SKM-1 (cell line): Measurements from ENCODE around the gene MXD4.

Source experiments
- DNase-seq: peaks from one replicate; lab custom pipeline; 2025; ENCODE audit not compliant: unreplicated experiment; lab: John Stamatoyannopoulos, UW

MXD4 gene

GRCh38 chr4:2251795-2252529 is 9.9 kb downstream of the MXD4 start:
- DNase-seq: no peak

GRCh38 chr4:2251073-2251794 is 10.7 kb downstream of the MXD4 start:
- no peak for DNase-seq

GRCh38 chr4:2250357-2251072 is 11.4 kb downstream of the MXD4 start:
- no peak for DNase-seq

- DNase-seq: no peak
These were observed 12.2 kb downstream of the MXD4 start for GRCh38 chr4:2249526-2250356.

DNA sequence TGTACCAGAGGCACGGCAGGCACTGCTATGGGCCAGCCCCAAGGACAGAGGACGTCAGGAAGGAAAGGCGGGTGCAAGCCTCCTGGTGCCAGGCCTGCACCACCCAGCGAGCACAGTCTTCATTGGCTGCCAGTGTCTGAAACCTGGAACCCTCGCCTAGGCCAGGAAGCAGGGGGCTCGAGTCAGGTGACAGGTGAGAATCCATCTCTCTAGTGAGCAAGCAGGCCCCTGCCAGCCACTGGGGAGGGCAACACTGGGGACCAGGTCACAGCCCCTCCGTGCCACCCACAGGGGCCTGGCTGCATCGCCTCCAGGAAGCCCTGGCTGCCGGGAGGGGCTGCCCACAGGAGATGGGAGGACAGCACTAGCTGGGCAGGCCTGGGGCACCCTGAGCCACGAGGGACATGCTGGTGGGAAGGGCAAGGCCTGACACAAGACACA is 13.1 kb downstream of the MXD4 start:
- DNase-seq: no peak

DNA sequence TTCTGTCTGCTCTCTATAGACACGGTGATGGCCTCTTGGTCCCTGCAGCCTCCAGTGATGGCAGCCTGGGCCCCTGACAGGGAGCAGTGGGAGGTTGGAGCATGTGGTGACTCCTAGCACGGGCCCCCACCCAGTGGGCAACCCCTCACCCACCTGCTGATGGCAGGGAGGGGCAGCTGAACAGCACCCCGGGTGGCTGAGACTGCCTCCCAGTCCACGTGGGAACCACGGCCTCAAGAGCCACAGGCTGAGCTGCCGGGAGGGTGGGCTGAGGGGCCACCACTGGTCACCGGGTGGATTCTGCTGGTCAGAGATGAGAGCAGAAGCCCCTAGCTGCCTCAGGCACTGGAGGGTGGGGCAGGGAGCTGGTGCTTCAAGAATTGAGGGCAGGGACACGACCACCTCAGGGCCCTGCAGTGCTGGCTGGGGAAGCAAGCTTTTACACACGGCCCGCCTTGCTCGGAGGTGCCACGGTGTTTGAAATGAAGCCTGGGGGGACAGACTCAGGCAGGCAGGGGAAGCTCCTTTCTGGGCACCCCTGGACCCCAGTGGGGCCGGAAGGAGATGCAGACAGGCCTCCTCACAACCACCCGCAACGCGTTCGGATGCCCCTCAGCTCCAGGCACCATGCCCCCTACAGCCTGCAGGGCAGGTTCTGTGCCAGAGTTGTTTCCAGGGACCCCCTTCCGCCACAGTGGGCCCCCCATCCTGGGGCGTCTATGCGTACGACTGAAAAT is 13.7 kb downstream of the MXD4 start:
- no peak for DNase-seq

GRCh38 chr4:2247128-2248043 is 14.5 kb downstream of the MXD4 start:
- DNase-seq: no peak

GRCh38 chr4:2246384-2247127 is 15.4 kb downstream of the MXD4 start:
- DNase-seq: no peak

DNA sequence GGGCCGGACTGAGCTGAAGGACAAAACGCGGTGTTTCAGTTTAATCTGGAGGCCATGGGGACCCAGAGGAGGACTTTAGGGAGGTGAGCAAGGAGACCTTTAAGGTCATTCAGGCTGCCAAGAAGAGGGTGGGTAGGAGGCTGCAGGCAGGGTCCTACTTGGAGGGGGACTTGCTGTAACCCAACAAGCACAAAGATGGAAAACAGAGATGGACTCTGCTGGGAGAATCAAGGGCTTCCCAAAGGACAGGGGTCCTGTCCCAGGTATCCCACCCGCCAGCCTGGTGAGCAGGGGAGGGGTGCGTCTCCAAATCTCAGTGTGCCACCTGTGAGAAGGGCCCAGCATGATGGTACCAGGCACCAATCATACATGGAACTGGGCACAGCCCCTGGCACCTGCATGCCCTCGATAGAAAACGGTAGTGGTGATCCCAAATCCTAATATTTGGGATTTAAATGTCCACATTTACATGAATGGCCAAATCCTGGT is 16.1 kb downstream of the MXD4 start:
- no peak for DNase-seq

DNA sequence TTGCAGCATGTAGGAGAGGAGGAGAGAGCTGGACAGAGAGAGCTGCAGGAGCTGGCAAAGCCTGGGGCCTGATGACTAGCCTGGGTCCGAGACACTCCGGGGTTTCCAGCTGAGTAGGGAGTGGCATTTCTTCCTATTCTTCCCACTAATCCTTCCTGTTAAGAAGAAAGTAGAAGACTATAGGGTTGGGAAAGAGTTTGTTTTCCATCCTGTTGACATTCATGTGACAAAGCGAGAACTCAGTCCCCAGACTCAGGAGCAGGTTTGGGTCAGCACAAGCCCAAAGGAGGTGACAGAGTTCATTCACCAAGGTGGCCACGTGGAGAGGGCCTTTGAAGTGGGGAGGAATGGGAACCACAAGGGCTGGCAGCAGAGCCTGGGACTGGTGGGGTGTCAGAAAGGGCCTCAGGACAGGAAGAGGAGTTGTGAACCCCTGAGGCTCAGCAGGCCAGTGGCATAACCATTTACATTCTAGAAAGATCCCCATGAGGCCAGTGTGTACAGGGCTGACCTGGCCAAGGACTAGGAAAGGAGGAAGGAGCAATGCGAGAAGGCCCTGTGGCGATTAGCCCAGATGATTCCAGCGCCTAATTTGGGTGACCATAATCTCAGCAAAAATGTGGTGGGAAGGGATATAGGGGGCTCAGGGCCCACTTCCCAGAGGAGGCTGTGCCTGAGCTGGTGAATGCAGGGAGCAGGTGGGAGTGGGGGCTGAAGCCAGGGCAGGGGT is 16.7 kb downstream of the MXD4 start:
- DNase-seq: no peak

DNA sequence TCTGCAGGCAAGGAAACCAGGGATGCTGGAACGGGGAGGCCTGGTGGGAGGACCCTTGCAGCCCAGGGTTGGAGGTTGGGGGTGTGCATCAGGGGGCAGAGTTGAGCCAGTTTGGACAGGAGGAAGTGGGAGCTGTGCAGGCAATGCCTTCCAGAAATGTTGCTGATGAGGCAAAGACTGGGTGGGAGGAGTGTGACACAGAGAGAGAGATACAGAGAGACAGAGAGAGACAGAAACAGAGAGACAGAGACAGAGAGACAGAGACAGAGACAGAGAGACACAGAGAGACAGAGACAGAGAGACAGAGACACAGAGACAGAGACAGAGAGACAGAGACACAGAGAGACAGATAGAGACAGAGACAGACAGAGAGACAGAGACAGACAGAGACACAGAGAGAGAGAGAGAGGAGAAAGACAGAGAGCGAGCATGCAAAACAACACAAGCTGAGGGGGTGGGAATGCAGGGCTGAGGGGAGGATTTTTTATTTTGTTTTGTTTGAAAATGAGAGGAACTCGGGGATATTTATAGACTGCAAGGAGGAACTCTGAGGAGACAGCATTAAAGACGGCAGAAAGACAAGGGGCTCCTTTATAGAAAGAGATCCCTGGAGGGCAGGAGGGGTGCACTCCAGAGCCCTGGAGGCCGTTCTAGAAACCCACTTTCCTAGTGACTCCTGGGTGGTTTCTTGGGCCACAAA is 18.1 kb downstream of the MXD4 start:
- peak; percentile 89 for DNase-seq

GRCh38 chr4:2241410-2242353 is 20.2 kb downstream of the MXD4 start, which contains the start of the genes HAUS3 and POLN:
HAUS3 (minus strand) TSS chr4:2242121; CDS start chr4:2240946, 1,175 bp downstream.
POLN (minus strand) TSS chr4:2242121; CDS start chr4:2229231, 12,890 bp downstream.
- DNase-seq: peak; percentile 99

DNA sequence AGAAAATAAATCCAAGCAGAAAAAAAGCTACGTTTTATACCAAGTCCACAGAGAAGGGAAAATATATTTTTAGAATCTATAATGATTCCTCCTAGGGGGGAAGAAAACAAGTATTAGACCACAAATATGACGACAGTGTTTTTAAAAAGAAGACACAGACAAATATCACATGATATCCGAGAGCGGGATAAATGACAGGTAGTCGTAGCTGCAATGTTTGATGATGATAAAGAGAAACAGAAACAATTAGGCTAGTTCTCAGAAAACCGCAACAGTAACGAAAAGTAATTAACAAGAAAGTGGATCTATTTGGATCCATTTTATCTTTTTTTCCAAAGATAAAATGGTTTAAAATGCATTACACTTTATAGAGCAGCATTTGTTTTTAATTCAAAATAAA is 20.9 kb downstream of the MXD4 start:
- DNase-seq: no peak

DNA sequence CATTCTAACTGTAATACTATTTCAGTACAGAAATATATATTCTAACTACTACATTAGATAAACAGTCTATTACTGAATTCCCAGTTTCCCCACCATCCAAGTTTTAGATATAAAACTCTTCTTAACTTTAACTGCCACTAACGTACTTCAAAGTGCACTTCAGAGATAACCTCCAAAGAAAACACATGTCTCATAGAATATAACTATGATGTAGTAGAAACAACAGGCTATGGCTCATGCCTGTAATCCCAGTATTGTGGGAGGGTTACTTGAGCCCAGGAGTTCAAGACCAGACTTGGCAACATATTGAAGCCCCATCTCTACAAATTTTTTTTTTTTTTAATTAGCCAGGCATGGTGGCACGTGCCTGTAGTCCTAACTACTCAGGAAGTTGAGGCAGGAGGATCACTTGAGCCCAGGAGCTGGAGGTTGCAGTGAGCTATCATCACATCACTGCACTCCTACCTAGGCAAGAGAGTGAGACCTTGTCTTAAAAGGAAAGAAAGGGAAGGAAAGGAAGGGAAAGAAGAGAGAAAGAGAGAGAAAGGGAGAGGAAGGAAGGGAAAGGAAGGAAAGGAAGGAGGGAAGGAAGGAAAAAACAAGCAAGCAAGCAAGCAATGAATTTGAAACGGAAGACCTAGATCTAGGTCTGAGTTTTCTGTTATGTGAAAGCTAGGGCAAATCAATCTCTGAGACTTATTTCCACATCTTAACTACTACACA is 24.8 kb downstream of the MXD4 start:
- DNase-seq: no peak

DNA sequence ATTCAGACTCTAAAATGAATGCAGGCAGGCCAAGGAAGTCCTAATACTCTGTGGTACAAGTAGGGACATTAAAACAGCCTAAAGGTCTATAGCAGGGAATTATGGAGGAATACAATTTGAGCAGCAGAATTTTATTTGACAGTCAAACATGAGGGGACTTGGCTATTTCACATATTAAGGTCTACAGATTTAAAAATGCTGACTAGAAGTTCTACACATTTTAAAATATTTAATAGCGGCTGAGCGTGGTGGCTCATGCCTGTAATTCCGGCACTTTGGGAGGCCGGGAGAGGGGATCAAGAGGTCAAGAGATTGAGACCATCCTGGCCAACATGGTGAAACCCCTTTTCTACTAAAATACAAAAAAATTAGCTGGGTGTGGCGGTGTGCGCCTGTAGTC is 30.8 kb downstream of the MXD4 start:
- DNase-seq: no peak
